Fibroblast of mammary gland (primary cell): ENCODE measurements around the gene FBXL14.
A peak's percentile ranks its signal among the peaks of the same experiment; 100 is the strongest.

ENCODE experiments used
- DNase-seq: peaks from one replicate; pipeline ENCODE4 v3.0.0-alpha.2; 2010; ENCODE audit warnings: low read depth
- H3K4me3 ChIP-seq: 2 replicates; pipeline ENCODE4 v1.5.1; 2011; ENCODE audit warnings: low read depth, mild to moderate bottlenecking, low read length, moderate library complexity; ENCODE audit not compliant: control insufficient read depth
- TF ChIP-seq, protein P1 (sequence below): conservative IDR thresholded peaks from 2 replicates; pipeline ENCODE4 v1.5.1; 2011; ENCODE audit warnings: low read depth, low read length, inconsistent platforms; ENCODE audit not compliant: control insufficient read depth, insufficient read depth

Gene FBXL14

DNA sequence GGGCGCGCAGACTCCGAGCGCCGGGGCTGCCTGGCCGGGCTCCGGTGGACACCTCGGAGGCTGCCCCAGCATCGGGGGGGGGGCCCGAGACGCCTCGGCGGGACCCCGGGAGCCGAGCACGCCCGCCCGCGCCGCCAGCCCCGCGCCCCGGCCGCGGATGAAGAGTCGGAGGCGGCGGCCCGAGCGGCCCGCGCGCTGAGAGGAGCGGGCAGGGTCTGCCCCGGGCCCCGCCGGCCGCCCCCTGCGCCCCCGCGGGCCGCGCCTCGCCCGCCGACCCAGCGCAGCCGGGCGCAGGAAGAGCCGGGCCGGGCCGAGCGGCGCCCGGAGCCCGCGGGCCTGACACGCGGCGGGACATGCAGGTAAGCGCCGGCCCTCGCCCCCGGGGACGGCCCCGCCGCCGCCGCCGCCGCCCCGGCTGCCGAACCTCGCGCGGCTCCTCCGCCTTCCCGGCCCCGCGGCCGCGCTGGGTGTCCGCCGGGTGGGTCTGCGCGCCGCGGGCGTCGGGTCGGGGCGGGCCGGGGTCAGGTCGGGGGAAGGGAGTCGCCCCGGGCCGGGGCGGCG, 63.7 kb downstream of the FBXL14 start:
- peak overlapping the region; percentile 79 for H3K4me3 ChIP-seq
- TF ChIP-seq, protein P1, sequence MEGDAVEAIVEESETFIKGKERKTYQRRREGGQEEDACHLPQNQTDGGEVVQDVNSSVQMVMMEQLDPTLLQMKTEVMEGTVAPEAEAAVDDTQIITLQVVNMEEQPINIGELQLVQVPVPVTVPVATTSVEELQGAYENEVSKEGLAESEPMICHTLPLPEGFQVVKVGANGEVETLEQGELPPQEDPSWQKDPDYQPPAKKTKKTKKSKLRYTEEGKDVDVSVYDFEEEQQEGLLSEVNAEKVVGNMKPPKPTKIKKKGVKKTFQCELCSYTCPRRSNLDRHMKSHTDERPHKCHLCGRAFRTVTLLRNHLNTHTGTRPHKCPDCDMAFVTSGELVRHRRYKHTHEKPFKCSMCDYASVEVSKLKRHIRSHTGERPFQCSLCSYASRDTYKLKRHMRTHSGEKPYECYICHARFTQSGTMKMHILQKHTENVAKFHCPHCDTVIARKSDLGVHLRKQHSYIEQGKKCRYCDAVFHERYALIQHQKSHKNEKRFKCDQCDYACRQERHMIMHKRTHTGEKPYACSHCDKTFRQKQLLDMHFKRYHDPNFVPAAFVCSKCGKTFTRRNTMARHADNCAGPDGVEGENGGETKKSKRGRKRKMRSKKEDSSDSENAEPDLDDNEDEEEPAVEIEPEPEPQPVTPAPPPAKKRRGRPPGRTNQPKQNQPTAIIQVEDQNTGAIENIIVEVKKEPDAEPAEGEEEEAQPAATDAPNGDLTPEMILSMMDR: no peak
- no peak for DNase-seq

DNA sequence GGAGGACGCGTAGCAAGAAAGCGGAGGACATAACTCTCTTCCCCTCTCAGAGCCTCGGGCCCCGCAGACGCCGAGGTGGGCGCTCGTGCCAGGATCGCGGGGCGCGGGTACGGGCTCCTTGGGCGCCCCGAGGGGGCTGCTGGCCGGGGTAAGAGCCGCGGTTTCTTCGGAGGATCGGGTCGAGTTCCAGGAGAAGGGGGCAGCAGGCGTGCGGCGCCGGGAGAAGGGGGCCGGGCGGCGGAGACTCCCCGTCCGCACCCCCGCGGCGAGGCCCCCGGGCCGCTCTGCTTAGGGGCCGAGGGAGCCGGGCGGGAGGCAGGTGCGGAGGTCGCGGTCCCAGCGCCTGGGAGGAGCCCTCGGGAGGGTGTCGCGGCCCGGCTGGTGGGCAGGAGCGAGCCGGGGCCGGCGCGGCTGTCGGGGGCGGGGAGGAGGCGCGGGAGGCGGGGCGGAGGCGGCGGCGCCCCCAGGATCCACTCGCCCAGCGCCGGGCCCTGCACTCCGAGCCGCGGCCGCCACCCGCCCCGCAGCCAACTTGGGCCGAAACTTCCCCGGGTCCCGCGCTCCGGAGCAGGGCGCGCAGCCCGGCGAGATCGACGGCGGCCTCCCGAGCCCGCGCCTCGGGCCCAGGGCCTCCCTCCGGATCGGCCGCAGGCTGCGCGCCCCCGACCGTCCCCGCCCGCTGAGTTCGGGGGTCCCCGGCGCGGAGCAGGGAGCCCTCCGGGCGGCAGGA, 64.4 kb downstream of the FBXL14 start:
- H3K4me3 ChIP-seq: peak overlapping the region; percentile 48
- no peak for DNase-seq
- TF ChIP-seq, protein P1: no peak

DNA sequence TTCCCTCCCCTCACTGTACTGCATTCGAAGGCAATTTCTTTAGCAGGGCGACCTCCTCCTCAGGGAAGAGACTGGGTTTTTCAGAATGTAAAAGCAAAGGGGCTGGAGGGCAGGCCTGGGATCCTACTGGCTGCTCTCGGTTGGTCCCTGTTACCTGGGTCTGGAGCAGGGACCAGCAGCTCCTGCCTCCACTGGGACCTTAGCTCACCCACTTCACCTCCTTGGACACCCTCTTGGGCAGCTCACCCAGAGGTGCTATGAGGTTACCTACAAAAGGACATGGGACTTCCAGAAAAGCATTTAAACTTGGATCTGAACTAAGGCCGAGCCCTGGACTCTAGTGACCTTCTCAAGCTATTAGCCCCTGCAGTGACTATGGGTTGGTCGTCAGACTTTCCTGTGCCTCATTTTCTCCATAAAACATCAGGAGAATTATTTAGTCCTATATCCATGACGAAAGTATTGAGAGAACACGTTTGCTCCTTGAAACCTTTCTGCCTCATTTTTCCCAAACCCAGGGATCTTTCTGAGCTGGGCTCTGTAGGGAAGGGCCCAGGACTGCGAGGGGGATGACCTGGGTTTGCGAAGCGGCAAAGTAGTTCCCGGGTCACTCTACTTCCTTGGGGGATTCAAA, 65.0 kb downstream of the FBXL14 start:
- DNase-seq: no peak
- TF ChIP-seq, protein P1: no peak
- peak overlapping the region; percentile 48 for H3K4me3 ChIP-seq

DNA sequence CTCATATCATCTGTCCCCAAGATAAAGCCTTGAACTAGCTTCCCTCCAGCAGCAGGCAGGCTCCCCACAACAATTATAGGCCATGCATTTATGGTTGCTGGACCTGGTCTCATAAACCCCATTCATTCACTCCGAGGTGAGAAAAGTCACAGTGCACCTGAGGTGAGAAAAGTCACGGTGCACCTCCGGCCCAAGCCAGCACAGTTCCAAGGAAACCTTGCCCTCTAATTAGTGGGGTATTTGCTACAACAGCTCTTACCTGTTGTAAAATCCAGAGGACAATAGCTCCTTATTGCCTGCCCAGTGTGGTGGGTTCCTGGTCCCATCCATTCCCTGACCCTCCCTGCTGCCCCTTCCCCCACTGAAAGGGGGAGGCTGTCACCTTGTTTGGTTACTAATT, 65.6 kb downstream of the FBXL14 start:
- DNase-seq: no peak
- TF ChIP-seq, protein P1: no peak
- H3K4me3 ChIP-seq: no peak overlapping the region

DNA sequence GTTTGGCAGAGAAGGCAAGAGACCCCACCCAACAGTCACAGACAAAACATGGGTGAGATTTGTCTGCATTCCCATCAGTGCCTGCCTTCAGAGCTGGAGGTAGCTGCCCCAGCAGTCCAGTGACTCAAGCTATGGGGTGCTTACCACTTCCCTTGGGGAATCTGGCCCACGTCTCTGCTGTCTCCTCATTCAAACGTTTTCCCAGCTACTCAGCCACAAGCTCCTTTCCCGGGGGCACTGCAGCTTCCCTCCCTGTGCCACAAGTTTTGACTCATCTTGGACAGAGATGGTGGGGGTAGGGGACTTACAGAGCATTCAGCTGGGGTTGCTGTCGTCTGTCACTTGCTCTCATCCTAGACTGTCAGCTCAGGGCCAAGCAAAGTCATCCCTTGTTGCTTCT, 66.6 kb downstream of the FBXL14 start:
- peak; percentile 91 for DNase-seq
- TF ChIP-seq, protein P1: no peak
- H3K4me3 ChIP-seq: no peak overlapping the region

DNA sequence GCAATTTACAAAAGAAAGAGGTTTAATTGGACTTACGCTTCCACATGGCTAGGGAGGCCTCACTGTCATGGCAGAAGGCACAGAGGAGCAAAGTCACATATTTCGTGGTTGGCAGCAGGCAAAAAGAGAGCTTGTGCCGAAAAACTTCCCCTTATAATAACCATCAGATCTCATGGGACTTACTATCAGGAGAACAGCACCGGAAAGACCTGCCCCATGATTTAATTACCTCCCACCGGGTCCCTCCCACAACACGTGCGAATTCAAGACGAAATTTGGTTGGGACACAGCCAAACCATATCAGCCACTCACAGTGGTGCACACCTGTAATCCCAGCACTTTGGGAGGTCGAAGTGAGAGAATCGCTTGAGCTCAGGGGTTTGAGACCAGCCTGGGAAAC, 68.5 kb downstream of the FBXL14 start:
- DNase-seq: no peak
- no peak overlapping the region for H3K4me3 ChIP-seq
- TF ChIP-seq, protein P1: no peak
